ENCODE data around the gene COL9A2. TPM values are rescaled to one million over a fixed set of nuclear protein-coding genes. Genes with fewer than 3 reads are reported as not detected.

The COL9A2 gene
- total and polyA plus RNA-seq, 4 donors, result 0.19 to 0.75 (median 0.34) TPM

DNA sequence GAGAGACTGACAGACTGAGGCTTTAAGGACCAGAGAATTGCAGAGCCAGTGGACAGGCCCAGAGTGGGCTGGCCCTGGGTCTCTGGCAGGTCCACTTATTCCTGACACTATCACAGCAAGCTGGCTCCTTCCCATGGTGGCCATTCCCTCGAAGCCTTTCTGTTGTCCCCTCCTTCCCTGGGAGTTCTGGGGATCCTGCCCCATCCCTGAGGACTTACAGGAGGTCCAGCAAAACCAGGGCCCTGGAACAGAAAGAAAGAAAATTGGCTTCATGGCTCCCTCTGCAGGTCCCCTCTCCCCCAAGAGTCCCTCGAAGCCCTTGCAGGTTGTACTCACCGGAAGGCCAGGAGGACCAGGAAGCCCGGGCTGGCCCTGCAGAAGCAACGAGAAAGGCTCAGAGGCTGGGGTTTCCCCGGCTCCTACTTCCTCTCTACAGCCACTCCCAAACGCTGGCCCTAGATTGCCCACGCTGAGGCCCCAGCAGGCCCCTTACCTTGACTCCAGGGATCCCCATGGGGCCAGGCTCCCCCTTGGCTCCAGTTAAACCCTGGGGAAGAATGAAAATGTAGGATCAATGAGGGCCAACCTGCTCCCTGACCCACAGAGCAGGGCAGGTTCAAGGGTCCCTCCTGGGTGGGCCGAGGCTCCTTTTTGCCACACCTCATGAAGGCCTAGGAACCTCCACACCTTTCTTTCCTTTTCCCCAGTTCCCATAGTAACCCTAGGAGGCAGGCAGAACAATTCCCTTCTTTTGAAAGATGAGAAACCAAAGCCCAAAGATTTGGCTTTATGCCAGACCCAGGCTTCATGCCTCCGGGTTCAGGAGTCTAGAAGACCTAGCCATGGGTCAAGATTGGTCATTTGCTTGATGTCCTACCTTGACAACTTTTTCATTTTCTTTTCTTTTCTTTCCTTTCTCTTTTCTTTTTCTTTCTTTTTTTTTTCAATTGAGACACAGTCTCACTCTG, 4.6 kb downstream of the COL9A2 start:
- Histone ChIP-seq H3K36me3 (ENCODE audit: control insufficient read depth in 4 of 4, insufficient read depth in 3 of 4, low read depth in 1 of 4, low read length in 3 of 4) (no peaks in the 10 kb centered on the region), H3K4me1 (ENCODE audit: control insufficient read depth in 4 of 4, insufficient read depth in 4 of 4, low read length in 3 of 4) (peaks cover 10 to 21% (median 15%) of the 10 kb centered on the region in 4 donors), H3K9ac (ENCODE audit: low read depth in 1 of 2, low read length in 2 of 2) (no peak overlapping the region), H3K9me3 (ENCODE audit: control insufficient read depth in 4 of 4, low read length in 3 of 4) (no peaks in the 10 kb centered on the region), H3K4me3 (ENCODE audit: low read depth in 1 of 3, low read length in 3 of 3) (no peak overlapping the region), H3K27ac (ENCODE audit: low read depth in 1 of 2, low read length in 2 of 2) (no peak overlapping the region), H3K27me3 (ENCODE audit: control insufficient read depth in 4 of 4, insufficient read depth in 4 of 4, low read length in 3 of 4) (peaks cover 0 to 4% (median 2%) of the 10 kb centered on the region in 4 donors)
- 75% methylated on average over 10 of the region's 10 CpGs for WGBS
- no peak for DNase-seq (ENCODE audit: low spot score)
- TF ChIP-seq TAF1 (conservative IDR thresholded peaks at IDR 0.05) (no peak), HNF4A (conservative IDR thresholded peaks at IDR 0.05) (no peak), RAD21 (IDR thresholded peaks at IDR 0.05) (no peak), HNF4G (IDR thresholded peaks at IDR 0.05) (no peak), YY1 (IDR thresholded peaks at IDR 0.05) (no peak), JUND (IDR thresholded peaks at IDR 0.05) (no peak), SP1 (IDR thresholded peaks at IDR 0.05) (no peak), GABPA (IDR thresholded peaks at IDR 0.05 in 1 of 2, conservative IDR thresholded peaks at IDR 0.05 in 1 of 2) (no peak), FOXA2 (IDR thresholded peaks at IDR 0.05) (no peak)

DNA sequence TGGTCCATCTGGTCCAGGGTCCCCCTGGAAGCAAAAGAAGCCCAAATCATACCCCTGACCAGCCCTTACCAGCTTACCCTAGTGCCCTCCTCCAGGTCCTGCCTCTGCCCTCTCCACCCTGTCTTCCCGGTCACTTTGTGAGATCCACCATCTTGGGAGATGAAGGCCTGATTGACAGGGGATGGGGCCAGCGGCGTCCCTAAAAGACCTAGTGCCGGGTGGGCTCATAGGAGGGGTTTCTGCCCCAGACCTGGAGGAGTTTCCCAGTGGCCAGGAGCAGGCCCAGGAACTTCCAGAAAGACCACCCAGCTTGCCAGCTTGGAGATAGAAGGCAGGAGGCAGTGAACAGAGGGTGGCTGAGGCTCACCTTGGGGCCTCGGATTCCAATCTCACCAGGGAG, 5.4 kb downstream of the COL9A2 start:
- peaks cover 8 to 17% (median 11%) of the 10 kb centered on the region in 4 donors for H3K4me1 ChIP-seq (ENCODE audit: control insufficient read depth in 4 of 4, insufficient read depth in 4 of 4, low read length in 3 of 4)
- TF ChIP-seq SP1 (IDR thresholded peaks at IDR 0.05), result no peak
- TF ChIP-seq HNF4A (conservative IDR thresholded peaks at IDR 0.05), result no peak
- no peak for TF ChIP-seq YY1 (IDR thresholded peaks at IDR 0.05)
- TF ChIP-seq FOXA1 (IDR thresholded peaks at IDR 0.05), result no peak
- no peaks in the 10 kb centered on the region for H3K9me3 ChIP-seq (ENCODE audit: control insufficient read depth in 4 of 4, low read length in 3 of 4)
- no peak overlapping the region for H3K27ac ChIP-seq (ENCODE audit: low read depth in 1 of 2, low read length in 2 of 2)
- peaks cover 0 to 2% (median 0%) of the 10 kb centered on the region in 4 donors for H3K27me3 ChIP-seq (ENCODE audit: control insufficient read depth in 4 of 4, insufficient read depth in 4 of 4, low read length in 3 of 4)
- no peaks in the 10 kb centered on the region for H3K36me3 ChIP-seq (ENCODE audit: control insufficient read depth in 4 of 4, insufficient read depth in 3 of 4, low read depth in 1 of 4, low read length in 3 of 4)
- DNase-seq (ENCODE audit: low spot score), result no peak
- no peak overlapping the region for H3K4me3 ChIP-seq (ENCODE audit: low read depth in 1 of 3, low read length in 3 of 3)
- no peak overlapping the region for H3K9ac ChIP-seq (ENCODE audit: low read depth in 1 of 2, low read length in 2 of 2)
- WGBS, result 91% methylated on average over 5 of the region's 5 CpGs

DNA sequence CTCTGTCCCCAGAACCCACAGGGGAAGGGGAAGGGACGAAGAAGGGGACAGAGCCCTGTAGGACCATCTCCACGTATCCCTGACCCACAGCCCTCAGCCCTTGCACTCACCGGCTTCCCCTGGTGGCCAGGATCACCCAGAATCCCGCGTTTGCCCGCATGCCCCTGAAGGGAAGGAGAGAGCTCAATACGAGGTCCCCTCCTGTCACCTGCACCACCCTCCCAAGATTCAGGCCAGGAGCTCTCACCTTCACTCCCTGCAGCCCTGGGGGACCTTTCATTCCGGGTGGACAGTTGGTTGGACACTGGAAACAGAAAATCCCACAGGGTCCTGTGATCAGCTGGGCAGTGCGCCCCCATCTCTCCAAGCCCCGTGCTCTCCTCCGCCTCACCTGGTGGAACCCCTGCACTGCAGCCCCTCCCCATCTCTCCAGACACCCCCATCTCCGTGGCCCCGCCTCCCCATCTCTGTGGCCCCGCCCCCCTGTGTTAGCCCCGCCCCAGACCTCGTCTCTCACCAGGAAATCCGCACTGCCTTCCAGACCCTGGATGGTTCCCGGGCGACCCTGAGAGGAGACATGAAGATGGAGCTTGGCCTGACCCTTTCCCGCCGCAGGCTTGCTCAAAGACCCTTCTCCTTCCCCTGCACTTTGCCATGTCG, 6.0 kb downstream of the COL9A2 start:
- Histone ChIP-seq H3K4me1 (ENCODE audit: control insufficient read depth in 4 of 4, insufficient read depth in 4 of 4, low read length in 3 of 4) (peaks cover 4 to 12% (median 8%) of the 10 kb centered on the region in 4 donors), H3K27me3 (ENCODE audit: control insufficient read depth in 4 of 4, insufficient read depth in 4 of 4, low read length in 3 of 4) (no peaks in the 10 kb centered on the region), H3K27ac (ENCODE audit: low read depth in 1 of 2, low read length in 2 of 2) (no peak overlapping the region), H3K9ac (ENCODE audit: low read depth in 1 of 2, low read length in 2 of 2) (no peak overlapping the region), H3K9me3 (ENCODE audit: control insufficient read depth in 4 of 4, low read length in 3 of 4) (no peaks in the 10 kb centered on the region), H3K4me3 (ENCODE audit: low read depth in 1 of 3, low read length in 3 of 3) (no peak overlapping the region), H3K36me3 (ENCODE audit: control insufficient read depth in 4 of 4, insufficient read depth in 3 of 4, low read depth in 1 of 4, low read length in 3 of 4) (no peaks in the 10 kb centered on the region)
- no peak for TF ChIP-seq FOXA1 (IDR thresholded peaks at IDR 0.05)
- TF ChIP-seq, protein P1, sequence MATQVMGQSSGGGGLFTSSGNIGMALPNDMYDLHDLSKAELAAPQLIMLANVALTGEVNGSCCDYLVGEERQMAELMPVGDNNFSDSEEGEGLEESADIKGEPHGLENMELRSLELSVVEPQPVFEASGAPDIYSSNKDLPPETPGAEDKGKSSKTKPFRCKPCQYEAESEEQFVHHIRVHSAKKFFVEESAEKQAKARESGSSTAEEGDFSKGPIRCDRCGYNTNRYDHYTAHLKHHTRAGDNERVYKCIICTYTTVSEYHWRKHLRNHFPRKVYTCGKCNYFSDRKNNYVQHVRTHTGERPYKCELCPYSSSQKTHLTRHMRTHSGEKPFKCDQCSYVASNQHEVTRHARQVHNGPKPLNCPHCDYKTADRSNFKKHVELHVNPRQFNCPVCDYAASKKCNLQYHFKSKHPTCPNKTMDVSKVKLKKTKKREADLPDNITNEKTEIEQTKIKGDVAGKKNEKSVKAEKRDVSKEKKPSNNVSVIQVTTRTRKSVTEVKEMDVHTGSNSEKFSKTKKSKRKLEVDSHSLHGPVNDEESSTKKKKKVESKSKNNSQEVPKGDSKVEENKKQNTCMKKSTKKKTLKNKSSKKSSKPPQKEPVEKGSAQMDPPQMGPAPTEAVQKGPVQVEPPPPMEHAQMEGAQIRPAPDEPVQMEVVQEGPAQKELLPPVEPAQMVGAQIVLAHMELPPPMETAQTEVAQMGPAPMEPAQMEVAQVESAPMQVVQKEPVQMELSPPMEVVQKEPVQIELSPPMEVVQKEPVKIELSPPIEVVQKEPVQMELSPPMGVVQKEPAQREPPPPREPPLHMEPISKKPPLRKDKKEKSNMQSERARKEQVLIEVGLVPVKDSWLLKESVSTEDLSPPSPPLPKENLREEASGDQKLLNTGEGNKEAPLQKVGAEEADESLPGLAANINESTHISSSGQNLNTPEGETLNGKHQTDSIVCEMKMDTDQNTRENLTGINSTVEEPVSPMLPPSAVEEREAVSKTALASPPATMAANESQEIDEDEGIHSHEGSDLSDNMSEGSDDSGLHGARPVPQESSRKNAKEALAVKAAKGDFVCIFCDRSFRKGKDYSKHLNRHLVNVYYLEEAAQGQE (IDR thresholded peaks at IDR 0.05), result no peak
- TF ChIP-seq SP1 (IDR thresholded peaks at IDR 0.05), result no peak
- no peak for TF ChIP-seq TAF1 (conservative IDR thresholded peaks at IDR 0.05)
- no peak for TF ChIP-seq HNF4G (IDR thresholded peaks at IDR 0.05)
- TF ChIP-seq FOXA2 (IDR thresholded peaks at IDR 0.05), result no peak
- 83% methylated on average over 22 of the region's 22 CpGs for WGBS
- DNase-seq (ENCODE audit: low spot score), result no peak

Measured in liver (tissue), 9 donors.